Measurements from ENCODE around the gene TIMM9. TPM values are rescaled to one million over a fixed set of nuclear protein-coding genes. Genes with fewer than 3 reads are reported as not detected.

Gene TIMM9
- total and polyA plus RNA-seq, 5 donors from 2014 or later: 23.8 to 83.3 (median 57.1) TPM

DNA sequence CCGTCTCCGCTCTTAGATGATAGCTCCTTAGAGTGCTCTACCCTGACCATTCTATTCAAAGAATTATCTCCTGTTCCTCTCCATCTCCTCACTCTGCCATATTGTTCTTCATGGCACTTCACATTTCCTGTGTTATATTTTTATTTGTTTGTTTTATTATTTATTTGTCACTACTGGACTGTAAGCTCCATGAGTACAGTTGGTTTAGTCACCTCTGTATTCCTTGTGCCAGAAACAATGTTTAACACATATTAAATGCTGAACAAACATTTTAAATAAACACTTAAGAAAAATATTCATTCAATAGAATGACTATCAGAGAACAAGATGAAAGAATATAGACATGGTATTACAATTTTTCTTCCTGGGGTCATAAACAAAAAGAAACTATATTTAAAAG is 35.8 kb upstream of the TIMM9 start:
- peaks cover 61% of the 10 kb centered on the region for H3K36me3 ChIP-seq (ENCODE audit: control insufficient read depth, insufficient read depth, low read length)
- ATAC-seq (ENCODE audit: low read depth in 2 of 2) (no peak), DNase-seq (no peak)
- Mint-ChIP-seq H3K4me1 (peaks cover 8 to 17% (median 9%) of the 10 kb centered on the region in 4 donors), H3K9me3 (no peaks in the 10 kb centered on the region), H3K27ac (peak overlapping the region in 1 of 3 donors; percentile 44), H3K27me3 (peaks cover 4% of the 10 kb centered on the region), H3K4me3 (no peak overlapping the region), H3K36me3 (peaks cover 32% of the 10 kb centered on the region)
- H3K4me1 ChIP-seq (ENCODE audit: control insufficient read depth, insufficient read depth, low read length, poor library complexity, severe bottlenecking): peaks cover 6% of the 10 kb centered on the region
- H3K4me3 ChIP-seq (ENCODE audit: low read depth, low read length): no peak overlapping the region
- no peak overlapping the region for H3K27ac ChIP-seq (ENCODE audit: insufficient read depth, low read length, poor library complexity, severe bottlenecking)
- no peaks in the 10 kb centered on the region for H3K9me3 ChIP-seq (ENCODE audit: control insufficient read depth in 2 of 2, low read length in 2 of 2)
- H3K27me3 ChIP-seq (ENCODE audit: control insufficient read depth, insufficient read depth, low read length): no peaks in the 10 kb centered on the region

- Mint-ChIP-seq H3K27me3 (peaks cover 4% of the 10 kb centered on the region), H3K4me3 (no peak overlapping the region), H3K4me1 (peaks cover 8 to 17% (median 9%) of the 10 kb centered on the region in 4 donors), H3K36me3 (peaks cover 49% of the 10 kb centered on the region), H3K9me3 (no peaks in the 10 kb centered on the region), H3K27ac (peak overlapping the region in 1 of 3 donors; percentile 1)
- H3K4me1 ChIP-seq (ENCODE audit: control insufficient read depth, insufficient read depth, low read length, poor library complexity, severe bottlenecking): peaks cover 6% of the 10 kb centered on the region
- DNase-seq: no peak
- H3K27ac ChIP-seq (ENCODE audit: insufficient read depth, low read length, poor library complexity, severe bottlenecking): no peak overlapping the region
- peaks cover 67% of the 10 kb centered on the region for H3K36me3 ChIP-seq (ENCODE audit: control insufficient read depth, insufficient read depth, low read length)
- no peak for ATAC-seq (ENCODE audit: low read depth in 2 of 2)
- no peak overlapping the region for H3K4me3 ChIP-seq (ENCODE audit: low read depth, low read length)
- H3K27me3 ChIP-seq (ENCODE audit: control insufficient read depth, insufficient read depth, low read length): no peaks in the 10 kb centered on the region
- H3K9me3 ChIP-seq (ENCODE audit: control insufficient read depth in 2 of 2, low read length in 2 of 2): no peaks in the 10 kb centered on the region
Measured at GRCh38 chr14:58460772-58461171, 33.4 kb upstream of the TIMM9 start.

DNA sequence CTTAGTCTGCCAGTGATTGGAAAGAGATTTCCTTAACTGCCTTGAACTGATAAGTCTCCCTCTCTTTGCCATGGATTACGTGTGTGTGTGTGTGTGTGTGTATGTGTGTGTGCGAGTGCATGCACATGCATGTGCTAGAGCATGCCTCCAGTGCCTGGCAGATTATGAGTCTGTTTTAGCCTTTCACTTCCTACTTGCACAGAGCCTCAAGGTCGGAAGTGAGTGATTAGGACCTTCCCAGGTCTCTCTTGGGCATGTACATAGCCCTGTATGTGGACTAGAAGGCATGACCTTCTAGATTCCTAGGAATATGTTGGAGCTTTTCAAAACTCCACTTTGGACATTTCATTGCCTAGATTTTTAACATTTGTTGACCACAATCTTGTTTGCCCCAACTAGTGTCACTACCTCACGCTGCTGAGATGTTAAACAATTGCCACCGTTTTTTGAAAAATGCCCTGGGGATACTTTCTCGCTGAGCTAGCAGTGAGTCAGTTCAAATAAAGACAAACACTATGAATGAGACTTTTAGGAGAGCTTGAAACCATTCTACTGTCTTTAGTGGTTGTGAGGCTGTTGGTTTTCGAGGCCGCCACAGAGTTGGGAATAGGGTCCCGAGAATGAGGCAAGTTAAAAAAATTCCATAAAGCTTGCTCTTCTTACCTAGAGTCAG is 28.4 kb upstream of the TIMM9 start:
- Histone ChIP-seq H3K4me1 (ENCODE audit: control insufficient read depth, insufficient read depth, low read length, poor library complexity, severe bottlenecking) (peaks cover 6% of the 10 kb centered on the region), H3K27me3 (ENCODE audit: control insufficient read depth, insufficient read depth, low read length) (no peaks in the 10 kb centered on the region), H3K9me3 (ENCODE audit: control insufficient read depth in 2 of 2, low read length in 2 of 2) (no peaks in the 10 kb centered on the region), H3K36me3 (ENCODE audit: control insufficient read depth, insufficient read depth, low read length) (peaks cover 67% of the 10 kb centered on the region), H3K4me3 (ENCODE audit: low read depth, low read length) (no peak overlapping the region), H3K27ac (ENCODE audit: insufficient read depth, low read length, poor library complexity, severe bottlenecking) (no peak overlapping the region)
- DNase-seq (no peak), ATAC-seq (ENCODE audit: low read depth in 2 of 2) (no peak)
- Mint-ChIP-seq H3K4me1 (peaks cover 8 to 19% (median 15%) of the 10 kb centered on the region in 4 donors), H3K4me3 (no peak overlapping the region), H3K36me3 (peaks cover 56% of the 10 kb centered on the region), H3K27ac (peak overlapping the region in 1 of 3 donors; percentile 42), H3K9me3 (peaks cover 0 to 3% (median 0%) of the 10 kb centered on the region in 7 donors), H3K27me3 (no peaks in the 10 kb centered on the region)

GRCh38 chr14:58444627-58445026 is 17.3 kb upstream of the TIMM9 start:
- H3K27ac Mint-ChIP-seq: no peak overlapping the region
- peaks cover 23% of the 10 kb centered on the region for H3K36me3 Mint-ChIP-seq

DNA sequence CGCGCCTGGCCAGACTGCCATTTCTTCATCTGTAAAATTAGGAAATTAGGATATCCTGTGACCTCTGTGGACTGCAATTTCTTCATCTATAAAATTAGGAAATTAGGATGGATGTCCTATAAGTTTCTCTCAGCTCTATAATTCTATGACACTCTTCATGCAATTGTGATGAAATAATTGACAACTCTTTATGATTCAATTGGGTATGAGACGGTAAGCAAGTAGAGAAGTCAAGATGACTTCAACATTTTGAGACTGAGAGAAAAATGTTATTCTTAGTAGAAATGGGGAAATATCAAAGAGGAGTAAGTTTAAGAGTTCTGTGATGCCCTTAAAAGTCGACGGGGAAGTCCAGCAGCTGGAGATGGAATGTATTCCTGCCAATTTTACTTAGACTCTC is 12.1 kb upstream of the TIMM9 start:
- peaks cover 79% of the 10 kb centered on the region for H3K36me3 ChIP-seq (ENCODE audit: control insufficient read depth, insufficient read depth, low read length)
- H3K4me3 ChIP-seq (ENCODE audit: low read depth, low read length): no peak overlapping the region
- peaks cover 55% of the 10 kb centered on the region for H3K36me3 Mint-ChIP-seq
- H3K4me3 Mint-ChIP-seq: no peak overlapping the region
- no peaks in the 10 kb centered on the region for H3K9me3 ChIP-seq (ENCODE audit: control insufficient read depth in 2 of 2, low read length in 2 of 2)
- no peak overlapping the region for H3K27ac Mint-ChIP-seq
- H3K27me3 ChIP-seq (ENCODE audit: control insufficient read depth, insufficient read depth, low read length): no peaks in the 10 kb centered on the region
- H3K4me1 ChIP-seq (ENCODE audit: control insufficient read depth, insufficient read depth, low read length, poor library complexity, severe bottlenecking): no peaks in the 10 kb centered on the region
- no peaks in the 10 kb centered on the region for H3K27me3 Mint-ChIP-seq
- DNase-seq (no peak), ATAC-seq (ENCODE audit: low read depth in 2 of 2) (no peak)
- no peak overlapping the region for H3K27ac ChIP-seq (ENCODE audit: insufficient read depth, low read length, poor library complexity, severe bottlenecking)
- no peaks in the 10 kb centered on the region for H3K9me3 Mint-ChIP-seq
- peaks cover 6 to 19% (median 12%) of the 10 kb centered on the region in 4 donors for H3K4me1 Mint-ChIP-seq

More at GRCh38 chr14:58444627-58445026, 17.3 kb upstream of the TIMM9 start:
- Histone ChIP-seq H3K27me3 (ENCODE audit: control insufficient read depth, insufficient read depth, low read length) (no peaks in the 10 kb centered on the region), H3K27ac (ENCODE audit: insufficient read depth, low read length, poor library complexity, severe bottlenecking) (no peak overlapping the region), H3K4me1 (ENCODE audit: control insufficient read depth, insufficient read depth, low read length, poor library complexity, severe bottlenecking) (no peaks in the 10 kb centered on the region), H3K9me3 (ENCODE audit: control insufficient read depth in 2 of 2, low read length in 2 of 2) (no peaks in the 10 kb centered on the region), H3K4me3 (ENCODE audit: low read depth, low read length) (no peak overlapping the region), H3K36me3 (ENCODE audit: control insufficient read depth, insufficient read depth, low read length) (peaks cover 74% of the 10 kb centered on the region)
- H3K4me3 Mint-ChIP-seq: no peak overlapping the region
- no peaks in the 10 kb centered on the region for H3K27me3 Mint-ChIP-seq
- H3K9me3 Mint-ChIP-seq: no peaks in the 10 kb centered on the region
- ATAC-seq (ENCODE audit: low read depth in 2 of 2) (no peak), DNase-seq (no peak)
- H3K4me1 Mint-ChIP-seq: peaks cover 0 to 3% (median 1%) of the 10 kb centered on the region in 4 donors

DNA sequence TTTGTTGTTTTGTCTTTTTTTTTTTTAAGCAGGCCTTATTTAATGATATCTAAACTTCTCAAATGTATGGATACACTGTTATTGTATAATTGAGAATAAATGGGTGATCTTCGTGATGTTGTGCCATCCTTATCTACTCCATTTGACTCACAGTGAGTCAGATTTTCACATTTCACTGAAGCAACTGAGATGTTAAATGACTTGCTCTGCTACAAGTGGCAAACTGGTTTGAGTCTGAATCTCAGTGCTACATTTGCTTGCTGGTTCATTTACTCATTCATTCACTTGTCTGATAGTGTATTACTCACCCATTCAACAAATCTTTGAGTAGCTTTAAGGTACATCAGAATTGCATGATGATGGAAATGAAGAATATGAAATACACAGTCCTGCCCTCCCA is 2.8 kb upstream of the TIMM9 start:
- H3K27me3 Mint-ChIP-seq: peaks cover 7% of the 10 kb centered on the region
- Histone ChIP-seq H3K9me3 (ENCODE audit: control insufficient read depth in 2 of 2, low read length in 2 of 2) (no peaks in the 10 kb centered on the region), H3K36me3 (ENCODE audit: control insufficient read depth, insufficient read depth, low read length) (peaks cover 33% of the 10 kb centered on the region), H3K4me1 (ENCODE audit: control insufficient read depth, insufficient read depth, low read length, poor library complexity, severe bottlenecking) (peaks cover 25% of the 10 kb centered on the region), H3K27me3 (ENCODE audit: control insufficient read depth, insufficient read depth, low read length) (no peaks in the 10 kb centered on the region), H3K27ac (ENCODE audit: insufficient read depth, low read length, poor library complexity, severe bottlenecking) (no peak overlapping the region), H3K4me3 (ENCODE audit: low read depth, low read length) (peak overlapping the region; percentile 100)
- peak overlapping the region in 1 of 3 donors; percentile 29 for H3K27ac Mint-ChIP-seq
- peaks cover 18 to 47% (median 32%) of the 10 kb centered on the region in 4 donors for H3K4me1 Mint-ChIP-seq
- DNase-seq (peak in 1 of 3 donors; percentile 28), ATAC-seq (ENCODE audit: low read depth in 2 of 2) (no peak)
- H3K36me3 Mint-ChIP-seq: peaks cover 29% of the 10 kb centered on the region
- no peaks in the 10 kb centered on the region for H3K9me3 Mint-ChIP-seq
- peak overlapping the region in 3 of 4 donors; percentile 34 to 58 (median 47) for H3K4me3 Mint-ChIP-seq

DNA sequence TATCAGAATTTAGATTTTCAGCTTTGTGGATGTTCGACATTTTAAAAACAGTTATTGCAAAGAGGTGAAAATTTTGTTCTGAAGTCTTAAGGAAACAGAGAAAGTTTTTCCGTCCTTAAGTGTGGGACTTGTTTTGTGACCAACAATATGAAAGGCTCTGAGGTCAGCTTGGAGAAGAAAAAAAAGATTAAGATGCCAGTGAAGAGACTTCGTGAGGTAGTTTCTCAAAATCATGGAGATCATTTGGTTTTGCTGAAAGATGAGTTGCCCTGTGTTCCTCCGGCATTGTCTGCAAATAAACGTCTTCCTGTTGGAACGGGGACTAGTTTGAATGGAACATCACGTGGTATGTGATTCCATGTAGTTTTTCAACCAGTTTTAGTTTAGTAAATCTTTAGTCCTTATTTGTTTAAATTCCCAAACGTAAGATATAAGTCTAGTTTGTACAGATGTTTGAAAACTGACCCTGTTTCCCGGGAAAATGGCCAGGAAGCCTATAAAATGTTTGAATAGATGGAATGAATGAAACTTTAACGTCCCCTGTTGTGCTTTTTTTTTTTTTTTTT is 870 bp upstream of the TIMM9 start:
- Mint-ChIP-seq H3K27ac (peak overlapping the region; percentile 93 to 99 (median 95)), H3K4me3 (peak overlapping the region; percentile 84 to 93 (median 92)), H3K36me3 (peaks cover 19% of the 10 kb centered on the region), H3K27me3 (peaks cover 7% of the 10 kb centered on the region), H3K9me3 (no peaks in the 10 kb centered on the region), H3K4me1 (peaks cover 23 to 59% (median 33%) of the 10 kb centered on the region in 4 donors)
- no peaks in the 10 kb centered on the region for H3K9me3 ChIP-seq (ENCODE audit: control insufficient read depth in 2 of 2, low read length in 2 of 2)
- ATAC-seq (ENCODE audit: low read depth in 2 of 2) (no peak), DNase-seq (peak in 1 of 3 donors; percentile 65)
- H3K27me3 ChIP-seq (ENCODE audit: control insufficient read depth, insufficient read depth, low read length): no peaks in the 10 kb centered on the region
- peaks cover 25% of the 10 kb centered on the region for H3K4me1 ChIP-seq (ENCODE audit: control insufficient read depth, insufficient read depth, low read length, poor library complexity, severe bottlenecking)
- H3K36me3 ChIP-seq (ENCODE audit: control insufficient read depth, insufficient read depth, low read length): peaks cover 22% of the 10 kb centered on the region
- H3K27ac ChIP-seq (ENCODE audit: insufficient read depth, low read length, poor library complexity, severe bottlenecking): peak overlapping the region; percentile 93
- peak overlapping the region; percentile 100 for H3K4me3 ChIP-seq (ENCODE audit: low read depth, low read length)
